Endothelial cell (in vitro differentiated cells): ENCODE results near the gene ZNF695. TPM values are rescaled to one million over a fixed set of nuclear protein-coding genes. Genes with fewer than 3 reads are reported as not detected.

Experiments used
- DNase-seq: peaks from one replicate; pipeline ENCODE4 v3.0.0; 2021; ENCODE audit warnings: low spot score
- H3K27ac Mint-ChIP-seq: one replicate; pipeline ENCODE4 v1.8.0; 2021; ENCODE audit warnings: mixed read lengths, inconsistent platforms; ENCODE audit not compliant: unreplicated experiment
- H3K27me3 Mint-ChIP-seq: one replicate; pipeline ENCODE4 v1.8.0; 2021; ENCODE audit warnings: mild to moderate bottlenecking, moderate library complexity, mixed read lengths, inconsistent platforms; ENCODE audit not compliant: unreplicated experiment
- H3K36me3 Mint-ChIP-seq: one replicate; pipeline ENCODE4 v1.8.0; 2021; ENCODE audit warnings: mild to moderate bottlenecking, low read depth, mixed read lengths, inconsistent platforms; ENCODE audit not compliant: unreplicated experiment
- H3K4me1 Mint-ChIP-seq: one replicate; pipeline ENCODE4 v1.8.0; 2021; ENCODE audit warnings: mild to moderate bottlenecking, mixed read lengths, inconsistent platforms; ENCODE audit not compliant: unreplicated experiment
- H3K4me3 Mint-ChIP-seq: one replicate; pipeline ENCODE4 v1.8.0; 2021; ENCODE audit warnings: mild to moderate bottlenecking, mixed read lengths, inconsistent platforms; ENCODE audit not compliant: unreplicated experiment
- H3K9me3 Mint-ChIP-seq: one replicate; pipeline ENCODE4 v1.8.0; 2021; ENCODE audit warnings: mixed read lengths, inconsistent platforms; ENCODE audit not compliant: unreplicated experiment
- CTCF ChIP-seq: fragments of 200-600 bp; sonication (generic); IDR thresholded peaks from one replicate; pipeline ENCODE4 v1.5.0; 2021; ENCODE audit warnings: antibody characterized with exemption; ENCODE audit not compliant: unreplicated experiment
- total RNA-seq: library from RNA; stranded (reverse); fragmentation: NEBNext Ultra II Directional; extraction: Animal tissue kit (Norgen Biotek cat#: 25700); gene quantifications from one replicate; pipeline ENCODE4 v1.2.1, GENCODE V29; 2021; ENCODE audit not compliant: unreplicated experiment

The ZNF695 gene
- total RNA-seq, 1 donor from 2014 or later = 3.2 TPM

- Mint-ChIP-seq H3K4me1 (no peaks in the 10 kb centered on the region), H3K36me3 (peaks cover 25% of the 10 kb centered on the region), H3K9me3 (peaks cover 4% of the 10 kb centered on the region), H3K27ac (no peak overlapping the region), H3K4me3 (no peak overlapping the region), H3K27me3 (peaks cover 6% of the 10 kb centered on the region)
- no peak for TF ChIP-seq CTCF
- DNase-seq = no peak
Measured at GRCh38 chr1:246959944-246960693, 47.7 kb downstream of the ZNF695 start.

- no peaks in the 10 kb centered on the region for H3K9me3 Mint-ChIP-seq
- H3K36me3 Mint-ChIP-seq = peaks cover 8% of the 10 kb centered on the region
- no peaks in the 10 kb centered on the region for H3K4me1 Mint-ChIP-seq
- no peak overlapping the region for H3K4me3 Mint-ChIP-seq
- DNase-seq = no peak
- TF ChIP-seq CTCF = no peak
- H3K27ac Mint-ChIP-seq = no peak overlapping the region
- no peaks in the 10 kb centered on the region for H3K27me3 Mint-ChIP-seq
Measured at GRCh38 chr1:246954126-246954525, 53.7 kb downstream of the ZNF695 start.

- Mint-ChIP-seq H3K4me1 (peaks cover 4% of the 10 kb centered on the region), H3K4me3 (no peak overlapping the region), H3K27ac (no peak overlapping the region), H3K36me3 (no peaks in the 10 kb centered on the region), H3K9me3 (no peaks in the 10 kb centered on the region), H3K27me3 (peaks cover 2% of the 10 kb centered on the region)
- TF ChIP-seq CTCF = no peak
- no peak for DNase-seq
Measured at GRCh38 chr1:246951413-246951812, 56.4 kb downstream of the ZNF695 start.

GRCh38 chr1:246949956-246950355 lies 57.9 kb downstream of the ZNF695 start:
- H3K4me3 Mint-ChIP-seq = no peak overlapping the region
- peaks cover 4% of the 10 kb centered on the region for H3K4me1 Mint-ChIP-seq
- H3K36me3 Mint-ChIP-seq = no peaks in the 10 kb centered on the region
- H3K27me3 Mint-ChIP-seq = peaks cover 2% of the 10 kb centered on the region
- no peaks in the 10 kb centered on the region for H3K9me3 Mint-ChIP-seq
- no peak for DNase-seq
- no peak overlapping the region for H3K27ac Mint-ChIP-seq
- no peak for TF ChIP-seq CTCF

- Mint-ChIP-seq H3K4me1 (peaks cover 4% of the 10 kb centered on the region), H3K9me3 (no peaks in the 10 kb centered on the region), H3K27ac (no peak overlapping the region), H3K4me3 (no peak overlapping the region), H3K36me3 (no peaks in the 10 kb centered on the region), H3K27me3 (peaks cover 2% of the 10 kb centered on the region)
- DNase-seq = no peak
- no peak for TF ChIP-seq CTCF
Measured at GRCh38 chr1:246947255-246947654, 60.6 kb downstream of the ZNF695 start.
